Stimulated activated CD4-positive, alpha-beta T cell treated with anti-CD3 and anti-CD28 coated beads, Interleukin-12 subunit alpha, Interleukin-12 subunit beta, amount 100 ng/mL, for 48 hours (primary cell): ENCODE measurements around the gene DOCK8.
"Not testable (repeated sequence)": the region's sequence is repeated elsewhere in the genome, so short reads cannot be mapped to it uniquely, and the experiment has no call there.

Source experiments
- DNase-seq, 3 donors: peaks; one replicate each; pipeline ENCODE4 v3.0.0-alpha.2; 2020; ENCODE audit warnings: low read depth in 2 of 3, low spot score in 1 of 3

DOCK8 gene

DNA sequence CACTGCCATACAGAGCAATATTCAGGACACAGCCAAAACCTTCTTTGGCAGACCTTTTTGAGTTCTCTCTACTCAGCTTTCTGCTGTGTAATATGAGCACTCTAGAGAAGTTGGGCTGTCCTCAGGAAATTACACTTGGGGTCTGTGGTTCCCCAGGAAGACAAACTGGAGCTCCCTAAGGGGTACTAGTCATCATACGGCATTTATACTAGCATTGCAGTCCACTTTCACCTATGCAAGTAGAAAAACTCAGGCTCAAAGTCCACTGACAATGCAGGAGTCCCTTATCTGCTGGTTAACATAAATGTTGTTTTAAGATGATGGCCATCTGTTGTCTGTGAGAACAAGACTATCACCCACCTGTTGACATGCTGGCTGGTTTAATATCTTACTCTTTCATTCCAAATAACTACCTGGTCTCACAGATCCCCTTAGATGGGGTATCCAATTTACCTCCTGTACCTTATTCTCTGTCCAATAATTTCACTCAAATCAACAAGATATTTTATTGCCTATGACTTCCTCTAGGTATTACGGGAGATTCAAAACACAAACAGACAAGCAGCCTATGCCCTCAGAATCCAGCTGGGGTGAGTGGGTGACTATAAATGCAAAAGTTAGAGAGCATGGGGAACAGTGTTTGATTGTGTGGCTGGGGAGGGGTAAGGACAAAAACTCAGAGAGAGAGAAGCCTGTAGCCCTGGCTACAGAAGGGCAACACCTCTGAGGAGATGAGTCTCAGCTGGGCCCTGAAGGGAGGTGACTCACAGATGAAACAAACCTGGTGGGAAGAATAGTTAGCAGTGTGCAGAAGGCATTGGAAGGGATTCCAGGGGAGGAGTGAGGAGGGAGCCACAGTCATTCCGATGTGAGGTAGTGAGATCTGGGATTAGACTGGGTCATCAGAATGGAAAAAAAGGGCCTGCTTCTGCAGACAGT, 10.2 kb downstream of the DOCK8 start:
- DNase-seq = no peak

GRCh38 chr9:227860-228259, 13.2 kb downstream of the DOCK8 start:
- no peak for DNase-seq

DNA sequence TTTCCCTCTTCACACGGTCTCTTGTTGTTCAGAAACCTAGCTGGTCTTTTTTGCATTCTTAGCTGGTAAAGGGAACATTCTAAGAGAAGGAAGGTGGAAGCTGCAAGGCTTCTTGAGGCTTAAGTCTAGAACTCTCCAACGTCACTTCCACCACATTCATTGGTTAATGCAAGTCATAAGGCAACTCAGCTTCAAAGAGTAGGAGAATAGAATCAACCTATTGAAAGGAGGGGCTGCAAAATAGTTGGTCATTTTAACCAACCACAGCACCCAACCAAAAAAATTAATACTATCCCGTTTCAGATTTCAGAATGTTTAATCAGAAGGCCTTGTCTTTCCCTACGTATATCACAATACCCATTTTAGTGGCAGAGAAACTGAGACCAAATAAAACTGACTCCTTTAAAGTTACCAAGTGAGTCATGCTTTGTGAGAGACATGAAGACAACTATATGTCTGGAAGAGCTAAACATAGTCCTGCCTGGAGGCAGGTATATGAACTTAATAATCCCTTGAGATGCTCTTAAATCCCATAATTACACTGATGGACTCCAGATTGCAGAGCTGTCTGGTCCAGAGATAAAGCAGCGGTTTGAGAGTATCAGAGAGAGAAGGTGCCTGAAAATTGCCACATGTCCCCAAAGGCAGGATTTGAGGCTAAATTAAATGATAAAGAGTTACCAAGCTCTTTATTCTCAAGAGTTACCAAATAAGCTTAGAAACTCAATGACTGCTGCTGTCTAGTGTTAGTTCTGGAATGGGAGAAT, 14.4 kb downstream of the DOCK8 start:
- DNase-seq = no peak

DNA sequence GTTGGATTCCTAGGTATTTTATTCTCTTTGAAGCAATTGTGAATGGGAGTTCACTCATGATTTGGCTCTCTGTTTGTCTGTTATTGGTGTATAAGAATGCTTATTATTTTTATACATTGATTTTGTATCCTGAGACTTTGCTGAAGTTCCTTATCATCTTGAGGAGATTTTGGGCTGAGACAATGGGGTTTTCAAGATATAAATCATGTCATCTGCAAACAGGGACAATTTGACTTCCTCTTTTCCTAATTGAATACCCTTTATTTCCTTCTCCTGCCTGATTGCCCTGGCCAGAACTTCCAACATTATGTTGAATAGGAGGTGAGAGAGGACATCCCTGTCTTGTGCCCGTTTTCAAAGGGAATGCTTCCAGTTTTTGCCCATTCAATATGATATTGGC, 17.0 kb downstream of the DOCK8 start:
- not testable (repeated sequence) for DNase-seq

DNA sequence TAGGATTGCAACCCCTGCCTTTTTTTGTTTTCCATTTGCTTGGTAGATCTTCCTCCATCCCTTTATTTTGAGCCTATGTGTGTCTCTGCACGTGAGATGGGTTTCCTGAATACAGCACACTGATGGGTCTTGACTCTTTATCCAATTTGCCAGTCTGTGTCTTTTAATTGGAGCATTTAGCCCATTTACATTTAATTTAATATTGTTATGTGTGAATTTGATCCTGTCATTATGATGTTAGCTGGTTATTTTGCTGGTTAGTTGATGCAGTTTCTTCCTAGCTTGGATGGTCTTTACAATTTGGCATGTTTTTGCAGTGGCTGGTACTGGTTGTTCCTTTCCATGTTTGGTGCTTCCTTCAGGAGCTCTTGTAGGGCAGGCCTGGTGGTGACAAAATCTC, 19.0 kb downstream of the DOCK8 start:
- not testable (repeated sequence) for DNase-seq

- DNase-seq = no peak
Measured at GRCh38 chr9:237141-237857, 22.6 kb downstream of the DOCK8 start.

GRCh38 chr9:237858-238345, 23.2 kb downstream of the DOCK8 start:
- no peak for DNase-seq

GRCh38 chr9:242461-243080, 27.9 kb downstream of the DOCK8 start:
- DNase-seq = no peak

GRCh38 chr9:248278-248961, 33.8 kb downstream of the DOCK8 start:
- DNase-seq = no peak

GRCh38 chr9:249025-249424, 34.4 kb downstream of the DOCK8 start:
- no peak for DNase-seq

GRCh38 chr9:250039-250438, 35.4 kb downstream of the DOCK8 start:
- DNase-seq = no peak

DNA sequence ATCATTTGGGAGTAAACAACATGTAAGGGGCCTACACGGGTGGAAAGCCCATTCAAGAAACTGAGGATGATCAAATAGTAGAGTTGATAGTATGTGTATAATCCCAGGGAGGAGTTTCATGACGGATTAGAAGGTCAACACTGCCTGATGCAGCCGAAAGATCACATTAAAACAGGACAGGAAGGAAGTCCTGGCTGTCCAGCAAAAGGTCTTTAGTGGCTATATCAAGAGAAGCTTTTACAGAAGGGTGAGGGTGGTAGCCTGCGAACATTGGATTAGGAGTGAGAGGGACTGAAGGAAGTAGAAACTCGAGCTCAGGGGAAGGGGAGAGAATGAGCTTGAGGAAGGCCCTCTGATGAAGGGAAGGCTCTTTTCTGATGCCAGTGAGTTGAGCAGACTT, 36.0 kb downstream of the DOCK8 start:
- no peak for DNase-seq

DNA sequence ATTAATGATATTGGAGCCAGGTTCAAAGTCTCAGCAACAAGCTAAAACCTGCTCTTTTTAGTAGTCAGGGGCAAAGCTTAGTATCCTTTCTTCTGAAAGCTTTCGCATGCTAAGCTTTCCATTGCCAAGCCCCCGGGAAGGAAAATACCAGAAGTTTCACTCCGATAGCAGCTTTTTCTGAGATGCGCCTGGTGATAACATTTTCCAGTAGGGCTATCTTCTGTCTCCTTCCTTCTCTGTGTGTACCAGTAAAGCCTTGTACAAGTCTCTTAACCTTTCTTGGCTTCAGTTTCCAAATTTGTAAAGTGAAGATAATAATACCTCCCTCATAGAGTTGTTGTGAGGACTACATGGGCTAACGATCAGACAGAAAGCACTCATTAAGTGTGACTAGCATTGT, 36.7 kb downstream of the DOCK8 start:
- no peak for DNase-seq

- no peak for DNase-seq
Measured at GRCh38 chr9:253539-253938, 38.9 kb downstream of the DOCK8 start.

DNA sequence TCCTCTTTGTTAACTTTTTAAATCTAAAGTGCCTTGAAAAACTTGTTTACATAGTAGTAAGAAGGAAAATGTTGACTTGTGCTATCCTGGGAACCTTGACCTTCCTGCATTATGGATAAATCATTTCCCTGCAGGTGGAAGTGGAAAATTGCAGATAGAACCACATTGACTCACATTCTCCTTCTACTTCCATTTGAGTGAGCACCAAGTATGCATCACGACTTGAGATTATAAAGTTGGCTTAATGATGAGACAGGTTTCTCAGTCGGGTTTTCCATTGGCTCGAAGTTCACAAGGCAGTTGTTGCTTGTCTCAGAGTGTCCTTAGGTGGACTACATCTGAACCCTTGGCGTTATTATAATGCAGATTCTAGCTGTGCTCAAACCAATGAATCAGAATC, 39.9 kb downstream of the DOCK8 start:
- no peak for DNase-seq

GRCh38 chr9:257957-258356, 43.3 kb downstream of the DOCK8 start:
- no peak for DNase-seq

GRCh38 chr9:259405-260404, 45.0 kb downstream of the DOCK8 start:
- DNase-seq = no peak

DNA sequence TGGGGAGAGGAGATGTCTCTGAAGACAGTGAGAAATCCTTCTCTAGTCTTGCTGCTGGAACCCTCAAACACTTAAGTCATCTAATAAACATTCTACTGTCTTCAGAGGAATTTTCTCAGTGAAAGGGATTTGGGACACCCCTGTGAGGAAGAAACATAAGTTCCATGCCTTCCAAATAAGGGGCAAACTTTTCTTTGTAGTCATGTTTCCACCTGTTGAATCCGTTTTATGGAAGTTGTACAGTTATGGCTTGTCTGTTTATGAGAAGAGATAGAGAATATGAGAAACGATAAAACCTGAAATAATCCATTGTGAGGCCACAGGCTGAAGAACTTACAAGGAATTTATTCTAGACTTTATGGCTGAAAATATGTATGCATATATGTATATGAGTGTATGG, 49.6 kb downstream of the DOCK8 start:
- DNase-seq = no peak

- DNase-seq = no peak
Measured at GRCh38 chr9:265209-265870, 50.7 kb downstream of the DOCK8 start.
